8988T (cell line): ENCODE measurements around the gene BTN2A1.

ENCODE experiments used
- DNase-seq: peaks from one replicate; pipeline ENCODE4 v3.0.0; 2011

The BTN2A1 gene

DNA sequence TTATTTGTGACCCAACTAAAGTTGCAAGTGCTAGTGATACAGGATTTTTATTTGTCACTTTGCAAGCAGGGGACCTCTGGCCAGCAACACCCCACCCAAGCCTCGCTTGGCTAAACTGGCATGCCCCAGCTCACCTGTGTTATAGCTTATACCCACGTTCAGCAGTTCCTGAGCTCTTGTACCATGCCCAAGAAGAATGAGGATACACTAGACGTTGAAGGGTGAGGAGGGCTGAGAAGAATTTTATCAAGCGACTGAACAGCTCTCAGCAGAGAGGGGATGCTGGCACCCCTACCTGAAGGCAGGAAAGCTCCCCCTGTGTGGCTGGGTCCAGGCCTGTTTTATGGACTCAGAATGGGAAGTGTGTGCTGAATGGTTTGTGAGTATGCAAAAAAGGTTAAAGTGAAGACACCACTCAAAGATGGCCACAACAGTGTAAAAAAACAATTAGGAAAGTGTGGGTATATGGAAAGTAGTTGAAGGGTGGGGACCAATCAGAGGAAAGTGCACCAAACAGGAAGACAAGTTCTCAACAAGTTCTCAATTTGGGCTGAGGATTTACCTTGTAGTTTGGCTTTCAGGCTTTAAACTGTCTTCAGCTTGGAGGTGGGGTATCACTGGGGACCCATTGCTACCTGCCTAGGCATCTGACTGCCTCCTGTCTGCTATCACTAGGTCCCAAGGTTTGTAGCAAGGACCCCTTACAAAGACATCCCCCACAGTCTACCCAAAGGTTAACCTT is 15.0 kb downstream of the BTN2A1 start:
- DNase-seq: no peak

DNA sequence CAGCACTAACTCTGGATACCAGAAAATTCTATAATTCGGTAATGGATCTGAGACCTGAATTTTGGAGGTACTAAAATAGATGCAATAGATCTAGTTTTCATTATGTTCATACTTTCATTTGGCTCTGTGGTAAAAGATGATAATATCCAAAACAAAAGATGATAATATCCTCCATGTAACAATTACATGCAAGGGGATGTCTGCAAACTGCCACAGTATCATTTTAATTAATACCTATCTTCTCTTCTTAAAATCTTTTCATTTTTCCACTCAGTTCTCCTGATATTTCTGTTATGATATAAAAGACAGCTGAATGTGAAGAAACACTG is 15.6 kb downstream of the BTN2A1 start:
- DNase-seq: no peak

DNA sequence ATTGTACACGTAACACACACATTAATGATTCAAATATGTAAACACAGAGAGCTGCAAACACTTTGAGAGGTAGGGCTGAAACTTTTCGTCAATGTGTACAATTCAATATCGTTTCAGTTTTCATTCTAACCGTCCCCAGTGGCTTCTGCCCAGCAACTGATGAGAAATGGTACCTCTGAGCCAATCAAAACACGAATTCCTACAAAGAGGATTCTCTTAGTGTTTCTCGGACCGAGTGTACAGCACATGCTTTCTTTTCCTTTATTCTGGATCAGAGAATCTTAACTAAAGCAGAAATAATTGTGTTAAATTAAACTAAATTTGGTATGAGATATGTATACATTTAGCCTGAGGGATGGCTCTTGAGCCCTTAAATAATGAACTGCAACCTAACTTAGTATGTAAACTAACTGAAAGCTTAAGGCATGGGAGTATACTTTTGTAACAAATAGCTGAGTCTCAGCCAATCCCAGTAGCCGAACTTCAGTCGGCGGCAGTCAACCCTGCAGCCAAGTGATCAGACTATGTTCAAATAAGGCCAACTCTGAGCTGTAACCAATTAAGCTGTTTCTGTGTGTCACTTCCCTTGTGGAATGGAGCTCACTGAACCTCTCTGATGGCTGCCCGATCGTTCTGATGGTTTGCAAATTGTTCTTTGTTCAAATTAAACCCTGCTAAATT is 16.1 kb downstream of the BTN2A1 start:
- DNase-seq: peak; percentile 28

DNA sequence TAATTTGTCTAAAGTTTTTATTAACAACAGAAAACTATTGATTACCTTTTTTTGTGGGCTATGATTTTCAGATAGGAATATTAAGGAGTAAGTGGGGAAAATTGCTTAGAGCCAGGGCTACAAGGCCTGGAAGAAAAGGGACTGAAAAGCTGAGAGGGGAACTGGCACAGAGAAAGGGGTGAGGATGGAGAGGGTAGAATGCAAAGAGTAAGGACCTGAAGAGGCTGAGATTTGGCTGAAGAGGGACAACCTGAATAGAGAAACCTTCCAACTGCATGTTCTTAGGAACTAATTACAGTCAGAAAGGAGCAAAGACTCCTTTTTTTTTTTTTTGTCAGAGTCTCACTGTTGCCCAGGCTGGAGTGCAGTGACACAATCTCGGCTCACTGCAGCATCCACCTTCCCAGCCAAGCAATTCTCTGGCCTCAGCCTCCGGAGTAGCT is 16.7 kb downstream of the BTN2A1 start:
- DNase-seq: no peak

DNA sequence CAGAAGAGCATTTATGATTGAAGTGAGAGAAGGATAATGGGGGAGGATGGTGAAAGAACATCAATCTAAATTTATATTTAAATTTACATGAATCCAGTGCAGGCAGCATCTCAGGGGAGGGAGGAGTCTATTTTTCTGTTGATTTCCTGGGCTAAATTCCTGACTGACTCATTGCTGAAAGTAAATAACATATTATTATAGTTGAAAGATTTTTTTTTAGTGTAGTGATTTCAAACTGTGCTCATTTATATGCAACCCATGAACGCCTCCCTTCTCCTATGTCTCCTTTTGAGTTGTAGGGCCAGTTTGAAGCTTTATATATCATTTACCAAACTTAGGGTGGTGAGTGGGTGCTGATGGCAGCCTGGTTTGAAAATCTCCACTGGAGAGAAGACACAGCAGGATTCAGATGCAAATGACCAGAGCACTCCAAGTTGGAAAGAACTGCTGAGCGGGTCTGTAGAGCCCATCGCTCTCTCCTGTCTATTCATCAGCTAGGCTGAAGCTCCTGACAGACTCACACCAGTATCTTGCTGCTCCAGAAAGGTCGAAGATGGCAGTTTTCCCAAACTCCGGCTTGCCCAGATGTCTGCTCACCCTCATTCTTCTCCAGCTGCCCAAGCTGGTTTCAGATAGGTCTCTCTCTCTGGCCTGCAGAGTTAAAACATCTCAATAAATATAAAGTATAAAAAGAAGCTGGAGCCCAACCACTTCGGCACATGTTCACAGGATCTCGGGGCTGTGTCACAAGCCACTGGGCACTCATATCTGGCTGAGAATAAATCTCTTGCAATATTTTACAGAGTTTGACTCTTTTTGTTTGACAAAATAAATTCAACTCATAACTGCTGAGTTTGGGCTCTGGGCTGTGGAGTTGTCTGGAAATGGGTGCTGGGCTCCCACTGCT is 18.3 kb downstream of the BTN2A1 start:
- no peak for DNase-seq

DNA sequence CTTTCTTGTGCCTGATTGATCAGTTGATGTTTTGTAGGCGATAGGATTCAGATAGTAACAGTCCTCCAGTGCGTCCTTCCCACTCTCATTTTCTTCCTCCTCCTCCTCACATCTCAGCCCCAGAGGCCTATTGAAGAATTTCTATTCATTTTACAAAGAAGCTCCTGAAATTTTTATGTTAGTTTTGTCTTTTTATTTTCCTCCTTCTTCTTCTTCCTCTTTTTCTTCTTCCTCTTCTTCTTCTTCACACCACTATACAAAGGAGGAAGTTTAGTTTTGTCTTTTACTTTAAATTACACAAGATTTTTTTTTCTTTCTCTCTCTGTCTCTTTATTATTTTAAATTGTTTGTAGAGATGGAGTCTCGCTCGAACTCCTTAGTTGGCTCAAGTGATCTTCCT is 19.1 kb downstream of the BTN2A1 start:
- no peak for DNase-seq

DNA sequence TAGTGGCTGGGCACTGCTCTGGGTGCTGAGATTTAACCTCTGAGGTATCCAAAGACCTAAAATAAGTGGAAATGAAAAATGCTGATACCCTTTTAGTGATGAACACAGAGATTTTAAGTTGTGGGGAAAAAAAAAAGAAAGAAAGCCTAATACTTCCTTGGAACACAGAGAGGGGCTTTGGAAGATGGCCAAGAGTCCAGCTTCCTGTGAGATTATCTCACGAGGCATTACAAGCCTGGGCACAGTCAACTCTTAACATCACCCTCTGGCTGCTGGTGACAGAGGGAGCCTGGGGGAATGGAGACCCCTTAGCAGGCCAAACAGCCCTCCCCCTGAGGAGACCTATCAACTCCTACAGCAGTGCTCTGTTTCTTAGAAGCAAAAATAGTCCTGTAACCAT is 19.7 kb downstream of the BTN2A1 start:
- no peak for DNase-seq

DNA sequence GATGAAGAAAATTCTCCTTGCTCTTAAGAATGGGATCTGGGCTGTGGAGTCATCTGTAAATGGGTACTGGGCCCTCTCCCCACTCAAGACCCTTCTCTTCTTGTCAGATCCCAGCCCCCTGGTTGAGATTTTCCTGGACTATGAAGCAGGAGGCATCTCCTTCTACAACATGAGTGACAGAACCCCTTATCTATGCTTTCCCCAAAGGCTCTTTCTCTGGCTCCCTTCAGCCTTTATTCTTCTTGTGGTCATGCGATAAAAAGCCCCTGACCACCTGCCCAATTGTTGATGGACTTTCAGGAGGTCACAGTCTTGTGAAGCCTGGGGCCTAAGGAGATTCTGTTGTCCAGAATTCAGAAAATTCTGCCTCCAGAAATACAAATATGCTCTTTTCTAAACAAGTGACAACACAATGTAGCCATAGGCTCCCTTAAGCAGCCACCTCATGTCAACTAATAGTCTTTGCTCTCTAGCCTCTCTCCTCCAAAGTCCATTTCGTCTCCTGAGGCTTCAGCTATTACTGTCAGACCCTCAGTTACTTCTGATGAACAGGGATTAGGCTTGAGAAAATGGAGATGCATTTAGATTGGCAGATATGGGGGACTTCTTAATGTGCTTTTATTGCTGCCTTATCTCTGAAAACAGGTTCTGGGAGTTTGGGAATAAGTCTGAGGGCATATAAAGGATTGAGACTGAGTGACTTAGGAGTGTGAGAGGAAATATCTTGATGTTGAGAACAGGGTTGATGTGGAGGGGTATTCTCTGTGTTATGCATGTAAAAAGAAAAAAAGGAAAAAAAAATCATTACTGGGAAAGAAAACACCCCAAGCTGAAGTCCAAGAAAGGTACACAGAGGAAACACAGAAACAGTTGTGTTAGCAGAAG is 20.6 kb downstream of the BTN2A1 start:
- DNase-seq: no peak

DNA sequence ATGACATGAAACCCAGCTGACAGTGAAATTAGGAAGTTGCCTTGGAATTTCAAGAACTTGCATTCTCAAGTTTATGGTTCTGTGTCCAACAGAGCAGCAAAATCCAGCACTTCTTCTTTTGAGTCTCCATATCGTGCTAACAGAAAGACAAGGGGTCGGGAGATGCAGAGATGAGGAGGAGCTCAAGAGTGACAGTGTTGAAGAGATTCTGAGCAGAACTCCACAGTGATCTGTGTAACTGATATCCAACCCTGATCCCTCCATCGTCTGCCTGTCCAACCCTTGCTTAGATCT is 21.2 kb downstream of the BTN2A1 start:
- DNase-seq: no peak

DNA sequence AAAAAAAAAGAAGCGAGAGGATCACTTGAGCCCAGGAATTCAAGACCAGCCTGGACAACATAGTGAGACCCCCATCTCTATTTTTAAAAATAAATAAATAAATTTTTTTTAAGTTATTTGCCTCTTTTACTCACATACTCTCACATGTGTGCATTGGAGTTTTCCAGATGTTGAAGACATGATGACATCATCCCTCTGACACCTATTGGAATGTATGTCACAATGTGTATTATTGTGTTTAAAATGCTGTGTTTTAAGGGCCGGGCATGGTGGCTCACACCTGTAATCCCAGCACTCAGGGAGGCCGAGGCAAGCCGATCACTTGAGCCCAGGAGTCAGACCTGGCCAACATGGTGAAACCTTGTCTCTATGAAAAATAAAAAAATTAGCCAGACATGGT is 24.6 kb downstream of the BTN2A1 start:
- no peak for DNase-seq

DNA sequence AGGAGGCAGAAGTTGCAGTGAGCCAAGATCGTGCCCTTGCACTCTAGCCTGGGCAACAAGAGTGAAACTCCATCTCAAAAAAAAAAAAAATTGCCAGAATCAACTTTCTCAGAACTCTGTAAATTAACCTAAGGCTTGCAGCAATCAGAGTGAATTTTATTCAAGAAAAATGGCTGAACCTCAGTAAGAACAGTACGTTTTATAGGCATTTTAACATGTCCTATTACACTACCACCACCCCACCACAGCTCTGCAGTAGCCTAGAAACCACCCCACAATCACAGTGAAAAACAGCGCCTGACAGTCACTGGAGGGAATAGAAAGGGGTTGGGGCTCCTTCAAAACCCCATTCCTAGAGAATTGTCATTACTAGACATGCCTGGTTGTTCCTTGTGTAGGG is 26.0 kb downstream of the BTN2A1 start:
- no peak for DNase-seq

DNA sequence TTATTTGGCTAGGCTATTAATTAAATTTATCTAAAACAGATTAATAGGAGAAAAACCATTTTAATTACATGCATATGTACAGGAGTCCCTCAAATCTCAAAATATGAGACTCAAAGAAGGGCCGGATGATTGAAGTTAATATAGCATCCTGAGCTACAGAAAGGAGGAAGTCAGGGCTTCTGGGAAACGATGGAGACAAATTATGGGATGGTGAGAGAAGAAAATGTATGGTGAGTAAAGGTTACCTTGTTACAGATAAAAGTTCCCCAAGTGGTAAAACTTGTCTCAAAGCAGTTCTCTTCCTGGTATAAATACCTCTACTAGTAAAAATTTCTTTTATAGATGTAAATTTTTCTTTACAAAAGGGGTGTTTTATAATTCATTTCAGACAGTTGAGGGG is 26.4 kb downstream of the BTN2A1 start:
- DNase-seq: no peak

DNA sequence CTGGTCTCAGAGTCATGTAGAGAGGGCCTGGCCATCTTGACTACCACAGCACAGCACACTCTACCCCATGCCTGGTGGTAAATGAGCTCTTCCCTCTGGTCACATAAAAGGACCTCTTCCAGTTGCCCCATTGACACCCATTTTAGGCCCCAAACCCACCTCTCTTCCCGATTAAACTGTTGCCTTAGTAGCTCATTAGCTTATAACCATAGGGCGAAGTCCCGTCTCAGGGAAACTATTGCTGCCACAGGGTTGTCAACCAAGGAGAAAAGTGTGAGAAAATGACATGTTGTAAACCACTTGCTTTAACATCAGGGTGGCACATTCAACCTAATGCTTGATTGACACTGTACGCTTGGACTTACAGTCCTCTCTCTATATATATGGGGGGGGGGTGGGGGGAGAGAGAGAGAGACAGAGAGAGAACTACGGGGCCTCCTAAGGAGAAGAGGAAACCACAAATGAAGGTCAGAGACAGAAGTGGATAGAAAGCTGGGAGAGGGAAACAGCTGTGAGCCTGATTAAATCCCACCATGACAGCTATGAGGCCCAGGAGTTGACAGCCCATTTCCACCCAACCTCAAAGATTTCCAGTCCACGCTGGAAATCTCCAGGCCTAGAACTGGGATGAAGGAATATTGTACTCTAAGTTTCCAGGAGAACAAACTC is 27.5 kb downstream of the BTN2A1 start:
- DNase-seq: no peak

DNA sequence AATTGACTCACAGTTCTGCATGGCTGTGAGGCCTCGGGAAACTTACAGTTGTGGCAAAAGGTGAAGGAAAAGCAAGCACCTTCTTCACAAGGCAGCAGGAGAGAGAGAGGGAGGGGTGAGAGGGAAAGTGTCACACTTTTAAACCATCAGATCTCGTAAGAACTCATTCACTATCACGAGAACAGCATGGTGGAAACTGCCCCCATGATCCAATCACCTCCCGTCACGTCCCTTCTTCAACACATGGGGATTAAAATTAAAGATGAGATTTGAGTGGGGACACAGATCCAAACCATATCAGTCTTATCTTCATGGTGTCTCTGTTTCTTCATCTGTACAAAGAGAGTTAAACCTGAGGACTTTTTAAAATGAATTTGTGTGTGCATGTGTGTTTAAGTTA is 28.6 kb downstream of the BTN2A1 start:
- DNase-seq: no peak

DNA sequence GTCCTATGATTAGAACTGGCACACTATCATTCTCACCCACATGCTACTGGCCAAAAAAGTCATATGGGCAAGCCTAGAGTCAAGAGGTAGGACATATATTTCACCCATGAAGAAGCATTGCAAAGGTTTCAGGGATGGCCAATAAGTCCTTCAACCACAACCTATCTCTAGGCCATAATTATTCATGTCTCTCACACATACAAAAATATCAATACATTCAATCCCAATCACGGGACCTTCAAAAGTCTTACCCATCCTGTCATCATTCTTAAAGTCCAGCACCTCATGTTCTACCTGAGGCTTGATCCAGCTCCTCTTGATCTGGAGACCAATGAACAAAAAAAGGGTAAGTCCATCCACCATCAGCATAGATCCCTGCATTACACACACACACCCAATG is 29.7 kb downstream of the BTN2A1 start:
- DNase-seq: no peak

DNA sequence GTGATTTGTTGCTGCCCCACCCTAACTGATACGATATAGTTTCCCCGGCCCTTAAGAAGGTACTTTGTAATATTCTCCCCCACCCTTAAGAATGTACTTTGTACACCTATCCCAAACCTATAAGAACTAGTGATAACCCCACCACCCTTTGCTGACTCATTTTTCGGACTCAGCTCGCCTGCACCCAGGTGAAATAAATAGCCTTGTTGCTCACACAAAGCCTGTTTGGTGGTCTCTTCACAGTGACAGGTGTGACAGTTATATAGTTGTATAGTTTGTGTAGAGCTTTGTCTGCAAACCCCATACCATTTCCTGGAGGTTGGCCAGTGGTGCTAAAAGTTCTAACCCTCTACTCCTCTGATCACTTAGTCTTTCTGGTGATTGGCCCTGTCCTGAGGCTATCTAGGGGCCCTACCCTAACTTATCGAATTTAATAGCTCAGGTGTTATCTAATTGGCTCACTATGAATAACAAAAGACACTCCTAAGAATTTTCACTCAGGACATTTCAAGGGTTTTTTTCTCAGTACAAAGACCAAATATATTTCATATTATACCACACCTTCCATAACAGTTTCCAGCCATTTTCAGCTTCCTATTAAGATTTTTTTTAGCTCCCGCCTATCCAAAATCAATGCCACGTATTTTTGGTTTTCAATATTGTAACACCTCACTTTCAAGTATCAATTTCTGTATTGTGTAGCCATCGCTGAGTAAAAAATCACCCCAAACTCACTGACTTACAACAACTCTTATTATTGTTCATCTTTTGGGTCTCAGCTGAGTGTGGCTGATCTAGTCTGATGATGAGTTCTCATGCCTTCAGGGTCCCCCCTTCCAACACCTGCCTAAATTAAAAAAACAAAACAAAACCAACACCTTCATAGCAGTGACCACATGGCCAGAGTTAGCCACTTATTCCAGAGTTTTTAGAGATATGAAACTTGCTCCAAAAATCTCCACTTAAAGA is 32.5 kb downstream of the BTN2A1 start:
- DNase-seq: no peak

DNA sequence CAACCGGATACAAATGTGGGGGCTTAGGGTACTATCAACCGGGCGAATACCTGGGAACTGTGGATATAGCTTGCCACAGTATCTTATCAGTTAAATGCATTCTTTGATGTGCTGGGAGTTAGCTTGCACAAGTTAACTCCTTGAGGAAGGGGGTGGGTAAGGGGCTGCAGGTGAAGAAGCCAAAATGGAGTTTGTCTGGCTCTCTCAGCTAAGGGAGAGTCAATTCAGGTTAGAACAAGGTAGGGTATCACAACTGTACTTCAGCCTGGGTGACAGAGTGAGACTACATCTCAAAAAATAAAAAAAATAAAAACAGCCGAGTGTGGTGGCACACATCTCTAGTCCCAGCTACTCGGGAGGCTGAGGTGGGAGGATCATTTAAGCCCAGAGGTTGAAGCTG is 33.8 kb downstream of the BTN2A1 start:
- no peak for DNase-seq

DNA sequence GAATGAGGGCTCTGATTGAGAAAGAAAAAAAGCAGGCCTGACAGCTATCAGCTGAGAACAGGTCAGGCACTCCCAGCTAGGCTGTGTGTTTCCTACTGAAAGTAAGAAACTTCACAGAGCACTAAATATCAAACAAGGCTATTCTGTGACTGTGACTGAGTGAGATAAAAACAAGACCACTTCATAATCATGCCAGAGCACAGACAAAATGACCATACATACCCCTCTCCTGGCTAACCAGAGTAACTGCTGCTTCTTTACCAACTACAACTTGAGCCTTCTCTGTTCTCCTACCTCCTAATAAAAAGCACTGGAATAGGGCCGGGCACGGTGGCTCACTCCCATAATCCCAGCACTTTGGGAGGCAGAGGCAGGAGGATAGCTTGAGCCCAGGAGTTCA is 35.5 kb downstream of the BTN2A1 start:
- no peak for DNase-seq

DNA sequence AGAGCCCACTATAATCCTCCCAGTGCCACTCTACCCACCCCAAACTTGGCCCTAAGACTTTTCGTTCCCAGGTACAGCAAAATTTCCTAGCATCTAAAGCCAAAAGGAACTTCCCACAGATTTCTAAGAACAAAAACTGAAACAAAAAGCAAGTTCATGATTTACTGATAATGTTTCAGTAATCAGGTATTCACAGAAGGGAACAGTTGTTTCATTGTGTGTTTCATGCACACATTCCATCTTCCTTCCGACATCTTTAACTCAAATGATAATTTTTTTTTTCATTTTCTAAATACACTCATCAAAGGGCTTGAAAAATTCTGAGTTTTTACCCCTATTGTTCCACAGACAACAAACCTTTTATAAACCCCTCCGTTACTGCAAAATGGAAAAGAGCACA is 36.4 kb downstream of the BTN2A1 start:
- DNase-seq: no peak

DNA sequence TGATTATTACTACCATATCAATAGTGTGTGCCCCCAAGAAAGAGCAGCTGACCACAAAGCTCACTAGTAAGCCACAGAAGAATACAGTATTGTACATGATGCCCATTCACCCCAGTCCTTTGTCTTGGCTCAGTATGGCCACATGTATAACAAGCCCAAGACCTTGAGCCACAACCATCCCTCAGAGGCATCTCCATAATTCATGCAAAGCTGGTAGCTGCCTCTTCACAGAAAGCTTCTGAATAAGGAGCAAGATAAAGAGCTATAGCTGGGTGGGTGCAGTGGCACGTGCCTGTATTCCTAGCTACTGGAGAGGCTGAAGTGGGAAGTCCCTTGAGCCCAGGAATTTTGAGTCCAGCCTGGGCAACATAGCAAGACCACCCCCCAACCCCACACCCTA is 37.5 kb downstream of the BTN2A1 start:
- DNase-seq: no peak

DNA sequence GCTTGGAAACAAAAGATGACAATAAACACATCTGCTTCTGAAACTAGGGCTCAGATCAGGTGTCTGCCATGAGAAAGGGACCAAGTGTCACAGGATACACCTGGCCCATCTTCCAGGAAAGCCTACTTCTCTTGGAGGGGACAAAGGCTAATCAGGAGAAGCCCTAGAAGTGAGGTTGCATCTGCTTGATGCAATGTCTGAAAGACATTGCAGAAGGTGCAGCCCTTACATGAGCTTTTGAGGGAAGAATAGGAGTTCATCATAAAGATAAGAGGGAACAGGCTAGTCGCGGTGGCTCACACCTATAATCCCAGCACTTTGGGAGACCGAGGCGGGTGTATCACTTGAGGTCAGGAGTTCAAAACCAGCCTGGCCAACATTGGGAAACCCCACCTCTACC is 39.9 kb downstream of the BTN2A1 start:
- no peak for DNase-seq
